ENCODE results near the gene KCTD1.

KCTD1 gene

GRCh38 chr18:26479065-26479680 is 69.2 kb downstream of the KCTD1 start:
- DNase-seq = no peak

- no peak for DNase-seq
These were observed 70.4 kb downstream of the KCTD1 start for GRCh38 chr18:26477828-26478466.

GRCh38 chr18:26476697-26477096 is 71.7 kb downstream of the KCTD1 start:
- DNase-seq = no peak

GRCh38 chr18:26474542-26474941 is 73.8 kb downstream of the KCTD1 start:
- DNase-seq = no peak

GRCh38 chr18:26473672-26474071 is 74.7 kb downstream of the KCTD1 start:
- DNase-seq = no peak

- no peak for DNase-seq
These were observed 76.5 kb downstream of the KCTD1 start for GRCh38 chr18:26471826-26472225.

GRCh38 chr18:26471027-26471426 is 77.3 kb downstream of the KCTD1 start:
- no peak for DNase-seq

GRCh38 chr18:26470011-26470637 is 78.2 kb downstream of the KCTD1 start:
- DNase-seq = no peak

GRCh38 chr18:26468931-26469340 is 79.4 kb downstream of the KCTD1 start:
- DNase-seq = no peak

- DNase-seq = no peak
These were observed 82.3 kb downstream of the KCTD1 start for GRCh38 chr18:26466026-26466425.

- DNase-seq = no peak
These were observed 82.9 kb downstream of the KCTD1 start for GRCh38 chr18:26465431-26465830.

GRCh38 chr18:26464128-26465011 is 84.0 kb downstream of the KCTD1 start:
- no peak for DNase-seq

GRCh38 chr18:26462355-26462754 is 86.0 kb downstream of the KCTD1 start:
- DNase-seq = no peak

- DNase-seq = no peak
These were observed 86.9 kb downstream of the KCTD1 start for GRCh38 chr18:26461405-26461804.

- no peak for DNase-seq
These were observed 87.8 kb downstream of the KCTD1 start for GRCh38 chr18:26460449-26461091.

GRCh38 chr18:26459884-26460283 is 88.5 kb downstream of the KCTD1 start:
- no peak for DNase-seq

GRCh38 chr18:26459340-26459739 is 89.0 kb downstream of the KCTD1 start:
- DNase-seq = no peak

- DNase-seq = no peak
These were observed 89.7 kb downstream of the KCTD1 start for GRCh38 chr18:26458526-26459232.

- DNase-seq = no peak
These were observed 90.6 kb downstream of the KCTD1 start for GRCh38 chr18:26457611-26458353.

GRCh38 chr18:26457195-26457594 is 91.2 kb downstream of the KCTD1 start:
- DNase-seq = no peak

GRCh38 chr18:26456070-26456491 is 92.3 kb downstream of the KCTD1 start:
- DNase-seq = no peak
